GM21825 (cell line): ENCODE data around the gene HIVEP2.
"Not testable (repeated sequence)": the region's sequence is repeated elsewhere in the genome, so short reads cannot be mapped to it uniquely, and the experiment has no call there.

Experiments used
- ATAC-seq: cut with Tn5 transposase; IDR thresholded peaks from one replicate; pipeline ENCODE4 v1.9.1; 2021; ENCODE audit warnings: mild to moderate bottlenecking, moderate library complexity; ENCODE audit not compliant: unreplicated experiment

The HIVEP2 gene, protein sequence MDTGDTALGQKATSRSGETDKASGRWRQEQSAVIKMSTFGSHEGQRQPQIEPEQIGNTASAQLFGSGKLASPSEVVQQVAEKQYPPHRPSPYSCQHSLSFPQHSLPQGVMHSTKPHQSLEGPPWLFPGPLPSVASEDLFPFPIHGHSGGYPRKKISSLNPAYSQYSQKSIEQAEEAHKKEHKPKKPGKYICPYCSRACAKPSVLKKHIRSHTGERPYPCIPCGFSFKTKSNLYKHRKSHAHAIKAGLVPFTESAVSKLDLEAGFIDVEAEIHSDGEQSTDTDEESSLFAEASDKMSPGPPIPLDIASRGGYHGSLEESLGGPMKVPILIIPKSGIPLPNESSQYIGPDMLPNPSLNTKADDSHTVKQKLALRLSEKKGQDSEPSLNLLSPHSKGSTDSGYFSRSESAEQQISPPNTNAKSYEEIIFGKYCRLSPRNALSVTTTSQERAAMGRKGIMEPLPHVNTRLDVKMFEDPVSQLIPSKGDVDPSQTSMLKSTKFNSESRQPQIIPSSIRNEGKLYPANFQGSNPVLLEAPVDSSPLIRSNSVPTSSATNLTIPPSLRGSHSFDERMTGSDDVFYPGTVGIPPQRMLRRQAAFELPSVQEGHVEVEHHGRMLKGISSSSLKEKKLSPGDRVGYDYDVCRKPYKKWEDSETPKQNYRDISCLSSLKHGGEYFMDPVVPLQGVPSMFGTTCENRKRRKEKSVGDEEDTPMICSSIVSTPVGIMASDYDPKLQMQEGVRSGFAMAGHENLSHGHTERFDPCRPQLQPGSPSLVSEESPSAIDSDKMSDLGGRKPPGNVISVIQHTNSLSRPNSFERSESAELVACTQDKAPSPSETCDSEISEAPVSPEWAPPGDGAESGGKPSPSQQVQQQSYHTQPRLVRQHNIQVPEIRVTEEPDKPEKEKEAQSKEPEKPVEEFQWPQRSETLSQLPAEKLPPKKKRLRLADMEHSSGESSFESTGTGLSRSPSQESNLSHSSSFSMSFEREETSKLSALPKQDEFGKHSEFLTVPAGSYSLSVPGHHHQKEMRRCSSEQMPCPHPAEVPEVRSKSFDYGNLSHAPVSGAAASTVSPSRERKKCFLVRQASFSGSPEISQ (N-terminal part only)

DNA sequence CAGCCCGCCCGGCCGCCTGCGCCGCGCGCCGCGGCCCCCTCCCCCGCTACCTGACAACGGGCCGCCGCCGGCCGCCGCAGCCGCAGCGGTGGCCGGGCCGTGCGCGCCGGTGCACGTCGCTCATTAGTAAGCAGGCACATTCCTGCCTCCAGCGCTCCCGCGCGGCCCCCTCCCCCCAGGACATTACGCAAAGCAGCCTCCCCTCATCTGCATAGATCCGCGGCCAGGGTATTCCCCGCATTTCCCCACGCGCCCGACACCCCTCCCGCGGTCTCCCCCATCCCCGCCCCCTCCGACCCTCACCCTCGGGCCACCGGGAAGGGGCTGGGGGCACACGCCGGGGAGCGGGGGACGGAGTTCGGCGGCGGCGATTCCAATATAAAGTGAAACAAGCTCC, at the start of gene HIVEP2:
TSS of gene HIVEP2 (minus strand) at position 128 of the 397 bp plus-strand sequence. CDS start 170,438 bp downstream, outside the sequence.
- peak; percentile 16 for ATAC-seq

DNA sequence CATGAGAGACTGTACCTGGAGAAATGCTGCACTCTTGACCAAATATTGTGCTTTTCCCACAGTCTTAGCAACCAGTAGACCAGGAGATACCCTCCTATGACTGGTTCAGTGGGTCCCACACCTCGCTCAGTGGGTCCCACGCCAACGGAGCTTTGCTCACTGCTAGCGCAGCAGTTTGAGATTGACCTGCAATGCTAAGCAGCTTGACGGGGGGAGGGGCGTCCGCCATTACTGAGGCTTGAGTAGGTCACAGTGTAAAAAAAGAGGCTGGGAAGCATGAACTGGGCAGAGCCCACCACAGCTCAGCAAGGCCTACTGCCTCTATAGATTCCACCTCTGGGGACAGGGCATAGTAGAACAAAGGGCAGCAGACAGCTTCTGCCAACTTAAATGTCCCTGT, 49.0 kb upstream of the HIVEP2 start:
- no peak for ATAC-seq

DNA sequence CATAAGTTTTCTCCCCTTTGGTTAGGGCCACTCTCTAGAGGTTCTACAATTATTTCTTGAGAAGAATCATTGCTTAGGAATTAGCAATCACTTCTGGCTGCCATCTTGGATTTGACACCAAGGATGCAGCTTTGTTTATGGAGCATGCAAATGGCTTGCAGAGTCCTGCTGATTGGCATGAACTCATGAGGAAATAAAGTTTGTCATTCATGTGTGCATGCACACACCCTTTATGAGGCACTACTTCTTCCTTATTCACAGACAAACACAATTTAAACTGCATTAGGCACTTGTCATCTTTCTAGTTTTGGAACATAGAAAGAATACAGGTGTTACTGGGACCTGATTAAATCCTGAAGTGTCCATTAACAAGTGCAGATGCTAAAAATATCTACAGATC, 42.5 kb upstream of the HIVEP2 start:
- no peak for ATAC-seq

DNA sequence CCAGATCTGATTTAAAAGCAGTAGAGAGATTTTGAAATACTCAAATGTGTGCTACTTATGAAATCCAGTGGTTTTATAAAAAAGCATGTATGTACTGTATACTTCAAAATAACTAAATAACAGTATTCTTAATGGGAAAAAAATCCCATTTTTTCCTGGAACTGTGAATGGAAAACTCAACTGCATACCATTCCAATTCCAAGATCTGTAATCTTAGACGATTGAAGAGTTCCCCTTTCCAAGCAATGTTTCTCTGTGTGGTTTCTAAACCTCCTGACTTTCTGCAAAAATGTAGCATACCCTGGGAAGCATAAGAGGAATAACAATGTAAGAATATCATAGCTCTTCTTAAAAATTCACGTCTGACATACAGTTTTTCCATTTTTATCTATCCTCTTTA, 40.3 kb upstream of the HIVEP2 start:
- no peak for ATAC-seq

DNA sequence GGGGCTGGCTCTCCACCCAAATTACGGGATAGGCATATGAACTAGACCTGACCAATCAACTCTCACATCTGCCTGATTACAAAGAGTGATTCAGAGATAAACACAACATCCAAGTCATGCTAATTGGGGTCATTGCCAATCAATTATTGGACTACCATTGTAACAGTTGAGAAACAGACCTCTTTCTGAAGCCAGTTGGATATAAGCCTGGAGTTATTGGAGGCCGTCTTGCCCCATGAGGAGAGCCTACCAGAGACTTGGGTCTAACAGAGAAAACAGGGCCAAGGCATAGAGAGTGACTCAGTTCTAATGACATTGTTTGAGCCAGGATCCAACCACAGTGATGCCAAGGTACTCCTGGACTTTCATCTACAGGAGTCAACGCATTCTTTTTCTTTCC, 39.4 kb upstream of the HIVEP2 start:
- ATAC-seq = no peak

DNA sequence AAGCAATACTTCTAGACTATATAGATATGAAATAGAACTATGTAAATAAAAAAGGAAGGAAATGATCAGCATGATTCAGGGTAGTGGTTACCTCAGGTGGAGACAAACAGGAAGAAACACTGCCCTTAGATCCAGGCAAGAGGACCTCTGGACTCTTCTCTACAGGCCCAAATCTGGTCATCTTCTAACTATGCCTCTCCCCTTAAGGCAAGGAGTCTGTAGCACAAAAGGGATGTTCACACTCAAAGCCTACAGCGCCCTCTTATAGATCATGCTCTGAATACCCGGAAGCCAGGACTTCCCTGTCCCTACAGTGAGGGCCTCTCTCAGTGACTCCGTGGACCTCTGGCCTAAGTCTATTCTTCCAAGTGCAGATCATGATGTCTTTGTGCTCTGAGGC, 30.4 kb upstream of the HIVEP2 start:
- ATAC-seq = no peak

DNA sequence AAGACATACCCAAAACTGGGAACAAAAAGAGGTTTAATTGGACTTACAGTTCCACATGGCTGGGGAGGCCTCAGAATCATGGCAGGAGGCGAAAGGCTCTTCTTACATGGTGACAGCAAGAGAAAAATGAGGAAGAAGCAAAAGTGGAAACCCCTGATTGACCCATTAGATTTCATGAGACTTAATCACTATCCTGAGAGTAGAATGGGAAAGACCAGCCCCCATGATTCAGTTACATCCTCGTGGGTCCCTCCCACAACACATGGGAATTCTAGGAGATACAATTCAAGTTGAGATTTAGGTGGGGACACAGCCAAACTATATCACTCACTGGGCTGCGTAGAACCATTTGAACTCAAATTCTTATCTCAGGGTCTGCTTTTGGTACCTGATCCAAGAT, 26.0 kb upstream of the HIVEP2 start:
- not testable (repeated sequence) for ATAC-seq

DNA sequence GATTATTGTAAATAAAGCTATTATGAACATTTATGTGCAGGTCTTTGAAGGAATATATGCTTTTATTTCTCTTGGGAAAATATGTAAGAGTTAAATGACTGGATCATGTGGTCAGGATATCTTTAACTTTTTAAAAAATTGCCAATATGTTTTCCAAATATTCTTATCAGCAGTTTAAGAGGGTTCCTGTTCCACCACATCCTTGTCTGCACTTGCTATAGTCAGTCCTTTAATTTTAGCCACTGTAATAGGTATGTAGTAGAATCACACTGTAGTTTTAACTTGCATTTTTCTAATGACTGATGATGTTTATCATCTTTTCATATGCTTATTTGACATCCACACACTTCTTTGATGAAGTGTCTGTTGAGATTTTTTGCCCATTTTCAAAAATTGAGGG, 23.6 kb upstream of the HIVEP2 start:
- ATAC-seq = no peak

DNA sequence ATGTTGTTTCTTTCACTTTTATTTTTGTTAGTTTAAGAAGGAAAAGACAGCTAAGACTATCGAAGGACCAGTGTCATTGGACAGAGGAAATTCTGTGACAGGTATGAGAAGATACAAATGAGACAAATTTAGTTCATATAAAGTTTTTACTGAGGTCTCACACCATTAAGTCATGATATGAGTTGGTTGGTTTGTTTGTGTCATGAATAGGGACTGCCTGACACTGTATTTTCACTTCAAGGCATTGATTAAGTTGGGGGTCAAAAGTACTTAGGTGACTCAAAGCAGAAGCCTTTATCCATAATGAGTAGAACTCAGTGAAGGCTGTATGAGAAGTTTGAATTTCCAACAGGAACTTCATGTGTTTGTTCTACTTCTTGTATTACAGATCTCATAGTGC, 21.3 kb upstream of the HIVEP2 start:
- no peak for ATAC-seq

DNA sequence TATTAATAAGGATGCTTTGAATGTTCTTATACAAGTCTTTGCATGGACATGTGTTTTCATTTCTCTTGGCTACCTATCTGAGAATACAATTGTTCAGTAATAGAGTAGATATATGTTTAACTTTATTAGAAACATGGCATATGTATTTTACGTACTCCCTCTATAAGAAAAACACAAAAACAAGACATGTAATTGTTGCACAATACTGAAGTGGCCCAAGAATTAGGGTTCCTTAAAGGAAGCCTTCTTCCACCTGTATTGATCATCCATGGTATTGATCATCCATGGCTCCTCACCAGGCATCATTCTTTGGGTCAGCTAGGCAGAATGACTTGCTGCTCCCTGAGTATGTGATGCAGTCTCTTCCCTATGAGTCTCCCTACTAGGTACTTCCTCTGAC, 20.2 kb upstream of the HIVEP2 start:
- ATAC-seq = no peak

DNA sequence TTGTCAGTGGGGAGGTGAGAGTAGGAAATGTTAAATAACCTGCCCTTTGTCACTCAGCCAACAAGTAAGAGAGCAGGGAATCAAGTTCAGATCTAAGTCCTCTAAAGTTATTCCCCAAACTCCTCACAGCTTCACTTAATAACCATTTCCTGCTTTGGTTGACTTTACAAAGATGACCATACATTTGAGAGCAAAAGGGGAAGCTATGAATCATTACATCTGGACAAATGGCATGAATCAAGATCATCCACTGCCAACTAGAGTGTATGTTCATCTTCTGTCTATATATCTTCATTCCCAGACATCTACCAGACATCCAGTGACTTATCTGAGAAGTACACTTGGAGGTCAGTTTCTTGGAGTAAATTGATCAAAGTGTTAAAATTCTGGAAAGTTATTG, 15.1 kb upstream of the HIVEP2 start:
- ATAC-seq = no peak

DNA sequence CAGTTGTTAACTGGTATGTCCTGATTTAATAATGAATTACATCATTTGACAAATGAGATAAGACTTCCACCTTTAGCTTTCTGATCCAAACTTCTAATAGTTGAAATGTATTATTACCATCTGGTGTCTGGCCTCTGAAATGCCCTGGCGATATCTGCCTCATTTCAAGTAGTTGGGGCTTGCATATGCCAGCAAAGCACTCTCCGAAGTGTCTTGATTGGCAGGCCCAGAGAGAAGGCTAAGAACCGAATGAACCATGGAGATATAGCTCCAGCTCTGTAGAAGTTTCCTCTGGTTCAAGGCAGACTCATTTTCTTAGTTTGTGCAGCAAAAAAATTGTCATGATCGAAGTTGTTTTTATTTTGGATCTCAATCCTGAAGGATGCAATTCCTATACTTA, 13.4 kb upstream of the HIVEP2 start:
- ATAC-seq = no peak

DNA sequence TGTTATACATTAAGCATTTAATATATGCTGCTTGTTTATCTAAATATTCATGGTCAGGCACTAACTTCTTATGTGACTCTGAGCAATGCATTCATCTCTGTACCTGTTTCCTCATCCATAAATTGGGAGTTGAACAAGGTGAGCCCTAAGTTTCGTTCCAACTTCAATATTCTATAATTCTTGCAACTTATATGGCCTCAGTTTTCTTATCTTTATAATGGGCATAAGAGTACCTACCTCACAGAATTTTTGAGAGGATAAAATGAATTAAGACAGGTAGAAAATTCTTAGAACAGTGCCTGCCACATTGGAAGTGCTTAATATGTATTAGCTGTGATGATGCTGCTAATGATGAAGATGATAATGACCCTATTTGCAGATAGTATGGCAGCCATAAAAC, 11.8 kb upstream of the HIVEP2 start:
- ATAC-seq = no peak

DNA sequence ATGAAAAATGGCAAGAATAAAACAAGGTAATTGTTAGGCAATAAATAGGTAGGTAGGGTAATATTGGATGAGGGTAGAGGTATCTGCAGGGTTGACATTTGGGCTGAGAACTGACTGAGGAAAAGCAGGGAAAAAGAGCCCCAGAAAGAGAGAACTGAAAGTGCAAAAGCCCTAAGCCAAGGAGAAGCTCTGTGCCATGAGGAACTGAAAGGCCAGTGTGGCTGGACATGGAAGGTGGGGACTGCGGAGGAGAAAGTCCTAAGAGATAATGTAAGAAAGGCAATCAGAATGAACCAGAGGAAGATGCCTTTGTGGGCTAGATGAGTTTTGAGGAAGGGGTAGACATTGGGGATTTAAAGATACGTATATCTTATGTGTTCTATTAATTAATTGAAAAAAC, 9.9 kb upstream of the HIVEP2 start:
- no peak for ATAC-seq

DNA sequence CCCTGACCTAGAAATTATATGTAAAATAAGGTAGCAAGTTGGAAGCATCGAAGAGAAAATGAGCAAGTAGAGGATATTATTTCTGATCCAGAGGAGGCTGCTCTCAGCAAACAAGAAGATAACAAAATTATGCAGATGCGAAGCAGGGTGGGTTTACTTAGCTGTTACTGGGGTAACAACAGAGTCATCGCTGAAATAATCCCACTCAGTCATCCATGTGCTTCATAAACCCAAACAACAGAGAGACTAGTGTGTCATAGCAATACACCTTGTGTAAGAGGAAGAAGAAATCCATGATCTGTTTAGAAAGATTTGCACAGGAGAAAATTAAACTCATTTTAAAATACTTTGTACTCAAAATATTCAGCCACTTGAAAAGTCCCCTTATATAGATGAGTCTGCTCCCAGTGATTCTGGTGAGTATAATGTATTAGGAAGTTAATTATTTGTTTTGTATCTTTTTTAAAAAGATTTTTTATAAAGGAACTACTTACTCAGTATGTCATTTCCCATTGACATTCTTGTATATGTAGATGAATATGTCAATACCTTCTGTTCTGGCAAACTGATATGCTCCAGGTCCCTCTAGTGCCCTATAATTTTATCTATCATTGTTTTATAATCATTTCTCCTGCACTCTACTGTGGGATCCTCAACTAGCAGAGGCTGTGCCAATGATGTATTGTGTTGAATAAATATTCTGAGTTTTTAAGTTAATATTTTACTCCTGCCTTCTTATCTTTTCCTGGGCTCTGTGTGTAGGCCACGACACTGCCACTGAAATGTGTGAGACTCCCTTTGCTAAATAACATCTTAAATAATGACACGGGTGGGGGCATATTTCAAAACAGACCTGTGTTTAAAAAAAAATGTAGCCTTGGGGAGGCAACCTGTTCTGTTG, 8.6 kb upstream of the HIVEP2 start:
- no peak for ATAC-seq

DNA sequence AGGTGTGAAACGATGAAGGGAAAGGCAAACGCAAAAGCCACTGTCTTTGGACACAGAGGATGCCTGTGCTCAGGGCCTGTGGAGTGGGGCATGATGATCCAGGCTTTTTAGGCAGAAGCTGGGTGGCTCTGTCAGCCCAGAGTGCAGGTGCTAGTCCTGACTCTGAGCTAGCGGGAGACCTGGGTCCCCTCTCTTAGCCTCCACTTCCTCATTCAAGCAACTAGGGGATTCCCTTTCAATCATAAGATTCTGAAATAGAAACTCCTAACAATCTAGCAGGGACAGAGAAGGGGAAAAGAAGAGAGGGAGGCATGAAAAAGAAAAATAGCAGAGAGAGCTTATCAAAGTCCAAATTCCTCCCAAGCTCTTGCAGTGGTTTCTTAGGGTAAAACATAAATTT, 7.6 kb upstream of the HIVEP2 start:
- peak; percentile 79 for ATAC-seq

DNA sequence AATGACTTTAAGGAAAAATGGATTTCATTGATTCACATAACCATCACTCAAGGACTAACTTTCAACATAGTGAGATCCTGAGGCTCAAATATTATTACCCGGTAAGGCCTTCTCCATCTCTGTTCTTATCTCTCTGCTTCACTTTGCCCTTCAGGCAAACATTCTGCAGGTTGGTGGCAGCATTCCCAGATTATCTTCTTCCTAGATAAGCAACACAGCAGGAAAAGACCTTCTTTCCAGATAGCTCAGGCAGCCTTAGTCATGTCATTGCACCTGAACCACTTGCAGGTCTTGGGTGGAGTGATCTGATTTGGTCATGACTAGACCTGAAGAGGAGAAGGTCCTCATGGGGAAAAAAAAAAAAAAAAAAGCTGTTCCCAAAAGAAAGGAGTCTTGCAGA, 5.3 kb upstream of the HIVEP2 start:
- no peak for ATAC-seq

DNA sequence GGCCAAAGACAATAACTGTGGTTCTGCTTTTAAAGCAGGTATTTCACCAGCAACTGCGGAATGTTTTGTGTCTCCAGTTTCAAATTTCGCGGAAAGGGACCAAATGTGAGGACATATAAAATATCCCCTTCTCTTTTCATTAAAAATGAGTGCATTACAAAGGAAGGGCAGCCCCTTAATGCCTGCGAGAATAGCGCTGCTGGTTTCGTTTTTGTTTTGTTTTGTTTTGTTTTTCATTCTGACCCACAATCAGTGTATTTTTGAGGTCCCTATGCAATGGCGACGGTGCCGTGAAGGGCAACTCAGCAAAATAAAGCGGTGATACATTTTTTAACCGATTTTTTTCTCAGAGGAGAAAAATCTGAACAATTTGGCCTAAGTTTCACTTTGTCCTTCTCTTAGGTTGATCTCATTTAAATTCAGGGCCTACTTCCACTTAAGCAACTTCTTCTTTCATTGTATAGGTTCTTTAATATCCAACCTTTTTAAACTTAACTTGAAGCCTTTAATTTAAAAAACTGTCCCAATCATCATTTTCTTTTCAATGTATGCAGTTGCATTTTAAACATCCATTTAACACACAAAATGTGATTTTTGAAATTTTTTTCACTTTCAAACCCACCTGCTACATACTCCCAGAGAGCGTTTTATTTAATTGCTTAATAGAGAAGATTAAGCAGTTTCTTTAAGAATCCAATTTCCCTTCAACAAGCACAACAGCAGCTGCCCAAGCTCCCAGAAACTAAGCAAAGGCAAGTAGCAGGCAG, 2.9 kb upstream of the HIVEP2 start:
- ATAC-seq = peak; percentile 25

DNA sequence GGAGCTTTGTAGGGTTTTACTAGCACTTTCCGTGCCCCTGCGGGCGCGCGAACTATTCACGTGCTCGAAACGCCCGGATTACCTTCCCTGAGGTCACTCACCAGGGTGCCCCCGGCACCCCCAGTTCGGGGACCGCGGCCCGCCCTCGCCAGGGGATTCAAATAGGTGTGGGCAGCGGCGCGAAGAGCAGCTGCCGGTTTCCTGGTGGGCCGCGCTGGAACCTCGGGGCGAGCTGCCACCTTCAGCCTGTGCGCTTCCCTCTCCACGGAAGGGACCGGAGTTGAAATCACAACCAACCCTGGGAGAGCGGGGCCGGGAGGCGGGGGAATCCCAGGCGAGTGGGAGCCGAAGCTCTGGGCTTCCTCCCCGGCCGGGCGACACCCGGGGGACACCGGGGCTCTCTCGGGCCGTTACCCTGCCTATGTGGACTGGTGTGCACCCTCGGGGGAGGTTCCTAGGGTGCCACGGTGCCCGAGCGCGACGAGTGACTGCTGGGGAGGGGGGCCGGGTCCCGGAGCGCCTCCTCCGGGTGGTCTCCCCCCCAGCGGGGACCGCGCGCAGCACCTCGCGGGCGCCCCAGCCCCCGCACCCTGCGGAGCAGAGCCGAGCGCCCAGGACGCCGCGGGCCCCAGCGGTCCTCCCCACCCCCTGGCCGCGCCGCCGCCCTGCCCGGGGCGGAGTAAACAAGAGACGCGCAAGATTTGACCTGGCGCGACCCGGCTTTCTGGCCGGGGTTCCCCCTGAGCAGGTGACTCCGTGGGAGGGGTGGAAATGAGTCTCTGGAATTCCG, 2.1 kb upstream of the HIVEP2 start:
- peak; percentile 52 for ATAC-seq
